Lung (tissue), 16 donors: ENCODE data around the gene ANKRD60. TPM values are rescaled to one million over a fixed set of nuclear protein-coding genes. Genes with fewer than 3 reads are reported as not detected.

Source experiments
- ATAC-seq: fragments of 200-7000 bp; cut with Tn5 transposase; one replicate; pipeline ENCODE4 v1.9.1; 2020; ENCODE audit warnings: moderate number of reproducible peaks; ENCODE audit not compliant: insufficient read depth, low FRiP score
- DNase-seq, 3 donors: peaks; one replicate each; pipeline ENCODE4 v3.0.0-alpha.2; 2013 to 2017
- H3K27ac ChIP-seq, 2 donors: one replicate each; pipeline ENCODE4 v1.5.1; 2013; ENCODE audit warnings: mild to moderate bottlenecking in 2 of 2, moderate library complexity in 2 of 2, control low read depth in 1 of 2, inconsistent platforms in 1 of 2, low read depth in 1 of 2, low read length in 1 of 2
- H3K27me3 ChIP-seq, 3 donors: one replicate each; pipeline ENCODE4 v1.5.1; 2013; ENCODE audit warnings: low read length in 2 of 3; ENCODE audit not compliant: control insufficient read depth in 3 of 3, insufficient read depth in 3 of 3
- H3K36me3 ChIP-seq, 4 donors: one replicate each; pipeline ENCODE4 v1.5.1; 2013; ENCODE audit warnings: low read length in 4 of 4, mild to moderate bottlenecking in 1 of 4, moderate library complexity in 1 of 4; ENCODE audit not compliant: control insufficient read depth in 4 of 4, insufficient read depth in 4 of 4
- H3K4me1 ChIP-seq, 5 donors: one replicate each; pipeline ENCODE4 v1.5.1; 2013; ENCODE audit warnings: low read length in 5 of 5, mild to moderate bottlenecking in 2 of 5, moderate library complexity in 1 of 5; ENCODE audit not compliant: control insufficient read depth in 5 of 5, insufficient read depth in 5 of 5
- H3K4me3 ChIP-seq: one replicate; pipeline ENCODE4 v1.5.1; 2013; ENCODE audit warnings: mild to moderate bottlenecking, control low read depth, moderate library complexity
- H3K9ac ChIP-seq, 2 donors: one replicate each; pipeline ENCODE4 v1.5.1; 2013; ENCODE audit warnings: low read length in 2 of 2, control low read depth in 1 of 2; ENCODE audit not compliant: insufficient read depth in 1 of 2
- H3K9me3 ChIP-seq, 4 donors: one replicate each; pipeline ENCODE4 v1.5.1; 2013; ENCODE audit warnings: low read length in 3 of 4, mild to moderate bottlenecking in 1 of 4, moderate library complexity in 1 of 4; ENCODE audit not compliant: control insufficient read depth in 4 of 4, insufficient read depth in 3 of 4
- CTCF ChIP-seq: IDR thresholded peaks from 2 replicates; pipeline ENCODE4 v1.5.1; 2012; ENCODE audit warnings: mild to moderate bottlenecking; ENCODE audit errors: control extremely low read depth, extremely low read depth
- WGBS, 2 donors: extraction: QIAGEN DNeasy Blood & Tissue Kit; methylation state at CpG; one replicate each; pipeline ENCODE4 v1.1.7; 2013; 5-methylcytosine and 5-hydroxymethylcytosine counted together
- long read RNA-seq, 5 donors: transcript quantifications; one replicate each; lab custom pipeline, GENCODE V29; 2026
- polyA plus RNA-seq, 2 donors: library from polyadenylated mRNA; stranded (reverse); fragments of 200-250 nt; gene quantifications; one replicate each; pipeline ENCODE4 v1.2.1, GENCODE V29; 2013
- total RNA-seq, 2 donors: library from RNA; depleted of rRNA in 1 of 2; stranded (reverse); fragments of >200 nt in 1 of 2; gene quantifications; one replicate each; pipeline ENCODE4 v1.2.1, GENCODE V29; 2014 to 2021
- donor health status: control.
- donor health status: control.
- donor health status: Bipolar disorder and iron deficiency.
- donor health status: healthy.
- donor health status: DM: yes; HTN: yes; CAD: no.

The ANKRD60 gene, protein sequence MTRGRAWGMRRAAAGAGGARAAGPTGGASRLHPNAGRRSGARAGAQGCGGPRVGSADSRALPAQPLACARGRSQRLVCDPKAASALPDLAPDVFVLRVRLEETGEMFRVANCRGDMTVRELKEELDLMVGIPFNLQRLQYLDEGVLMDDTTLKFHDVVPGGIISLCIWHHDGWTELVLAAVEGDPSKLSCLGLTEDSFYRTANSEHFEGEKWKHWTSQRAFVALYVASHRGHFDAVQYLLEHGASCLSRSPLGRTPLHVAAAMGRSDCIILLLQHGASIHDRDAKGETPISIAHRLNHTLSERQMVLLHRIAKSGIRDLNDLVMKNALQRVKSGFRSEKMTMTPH
- not detected for total RNA-seq
- not detected for polyA plus RNA-seq
- long read RNA-seq, donor 1: 0 reads
- long read RNA-seq, donor 2: 0 reads
- long read RNA-seq, donor 3: 0 reads
- long read RNA-seq, donor 4: 0 reads
- long read RNA-seq, donor 5: 0 reads

- peaks cover 0 to 2% (median 0%) of the 10 kb centered on the region in 4 donors for H3K9me3 ChIP-seq
- no peak within 1 kb of the TSS for H3K9ac ChIP-seq
- peaks cover 0 to 63% (median 48%) of the 10 kb centered on the region in 3 donors for H3K27me3 ChIP-seq
- TF ChIP-seq CTCF: no peak
- H3K4me3 ChIP-seq: no peak within 1 kb of the TSS
- no peak for ATAC-seq
- DNase-seq: peak; percentile 47 to 67 (median 64)
- peaks cover 0 to 9% (median 0%) of the 10 kb centered on the region in 4 donors for H3K36me3 ChIP-seq
- WGBS, 2 donors: 1 to 5% methylated on average over 31 to 74 of the region's 74 CpGs
- H3K4me1 ChIP-seq: peaks cover 0 to 7% (median 3%) of the 10 kb centered on the region in 5 donors
- no peak within 1 kb of the TSS for H3K27ac ChIP-seq
These were observed at the start of gene ANKRD60 for GRCh38 chr20:58228484-58229197. Gene ANKRD60 (minus strand): TSS chr20:58228653. CDS start chr20:58228653, 0 bp downstream.

GRCh38 chr20:58277578-58278472, 49.4 kb upstream of the ANKRD60 start:
- DNase-seq: peak in 2 of 3 donors; percentile 17 to 50
- peaks cover 0 to 5% (median under 1%) of the 10 kb centered on the region in 4 donors for H3K36me3 ChIP-seq
- no peak overlapping the region for H3K9ac ChIP-seq
- WGBS, 2 donors: 74 to 76% methylated on average over 4 of the region's 4 CpGs
- no peak overlapping the region for H3K4me3 ChIP-seq
- no peak for ATAC-seq
- H3K4me1 ChIP-seq: peaks cover 0 to 21% (median 2%) of the 10 kb centered on the region in 5 donors
- H3K27me3 ChIP-seq: no peaks in the 10 kb centered on the region
- H3K27ac ChIP-seq: no peak overlapping the region
- H3K9me3 ChIP-seq: peaks cover 0 to 2% (median 0%) of the 10 kb centered on the region in 4 donors
- TF ChIP-seq CTCF: no peak

- Histone ChIP-seq H3K27me3 (no peaks in the 10 kb centered on the region), H3K4me3 (no peak overlapping the region), H3K36me3 (peaks cover 0 to 8% (median under 1%) of the 10 kb centered on the region in 4 donors), H3K9ac (no peak overlapping the region), H3K9me3 (peaks cover 0 to 2% (median 0%) of the 10 kb centered on the region in 4 donors), H3K4me1 (peaks cover 0 to 28% (median 2%) of the 10 kb centered on the region in 5 donors), H3K27ac (no peak overlapping the region)
- TF ChIP-seq CTCF: no peak
- DNase-seq (no peak), ATAC-seq (no peak)
- WGBS, 2 donors: 96% methylated on average over 2 of the region's 2 CpGs
These were observed 48.7 kb upstream of the ANKRD60 start for GRCh38 chr20:58277107-58277506.
